H4 (cell line): ENCODE results near the gene LUC7L. TPM values are rescaled to one million over a fixed set of nuclear protein-coding genes. Genes with fewer than 3 reads are reported as not detected.
"Not testable (repeated sequence)": the region's sequence is repeated elsewhere in the genome, so short reads cannot be mapped to it uniquely, and the experiment has no call there.

ENCODE experiments used
- DNase-seq: peaks from one replicate; pipeline ENCODE4 v3.0.0-alpha.2; 2015; ENCODE audit warnings: low spot score
- total RNA-seq: library from RNA; depleted of rRNA; stranded (reverse); fragments of >200 nt; shearing (Covaris generic); gene quantifications from 2 replicates; pipeline ENCODE4 v1.2.3, GENCODE V29; 2014

Gene LUC7L
- total RNA-seq, 1 experiment from 2014 or later, result 39.6 TPM

DNA sequence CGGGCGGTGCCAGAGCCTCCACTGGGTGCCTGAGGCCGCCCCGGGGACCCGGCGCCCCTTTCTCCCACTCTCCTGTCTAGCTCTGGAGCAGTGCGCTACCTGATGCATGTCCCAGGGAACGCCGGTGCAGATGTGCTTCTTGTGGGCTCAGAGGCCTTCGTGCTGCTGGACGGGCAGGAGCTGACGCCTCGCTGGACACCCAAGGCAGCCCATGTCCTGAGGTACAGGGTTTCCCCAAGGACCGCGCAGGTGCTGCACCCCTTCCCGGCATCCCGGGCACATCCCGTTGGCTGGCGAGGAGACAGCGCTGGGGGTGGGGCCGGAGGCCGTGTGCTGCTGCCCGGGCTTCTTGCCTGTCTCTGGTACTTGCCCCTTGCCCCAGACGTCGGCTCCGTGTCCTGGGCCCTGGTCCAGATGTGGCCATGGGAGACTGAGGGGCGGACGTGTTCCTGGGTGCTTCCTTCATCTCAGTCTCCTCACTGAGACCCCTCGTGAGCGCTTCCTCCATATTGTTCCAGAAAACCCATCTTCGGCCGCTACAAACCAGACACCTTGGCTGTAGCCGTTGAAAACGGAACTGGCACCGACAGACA is 34.0 kb upstream of the LUC7L start:
- DNase-seq, result no peak

GRCh38 chr16:262121-262745 is 33.0 kb upstream of the LUC7L start:
- no peak for DNase-seq

DNA sequence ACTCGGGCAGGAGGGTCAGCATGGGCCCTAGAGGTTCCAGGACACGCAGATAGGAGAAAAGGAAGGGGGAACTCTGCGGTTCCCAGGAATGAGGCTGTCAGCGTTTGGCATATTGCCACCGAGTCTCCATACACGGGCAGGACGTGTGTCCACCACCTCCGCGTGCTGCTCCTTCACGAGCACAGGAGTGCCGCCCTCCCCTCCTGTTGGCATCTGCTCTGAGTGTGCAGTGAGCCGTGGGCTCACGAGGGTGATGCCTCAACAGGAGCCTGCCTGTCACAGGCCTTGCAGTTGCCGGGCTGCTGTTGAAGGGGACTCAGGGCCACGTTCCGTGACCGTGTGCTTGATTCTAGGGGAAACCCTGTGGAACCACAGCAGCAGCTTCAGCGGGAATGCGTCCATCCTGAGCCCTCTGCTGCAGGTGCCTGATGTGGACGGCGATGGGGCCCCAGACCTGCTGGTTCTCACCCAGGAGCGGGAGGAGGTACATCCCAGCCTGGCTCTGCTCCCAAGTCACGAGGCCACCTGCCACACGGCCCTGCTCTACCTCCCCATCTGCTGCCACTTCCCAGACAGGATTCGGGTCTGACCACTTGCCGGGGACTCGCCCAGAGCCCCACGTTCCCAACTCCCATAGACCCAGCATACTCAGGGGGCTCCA is 31.9 kb upstream of the LUC7L start:
- no peak for DNase-seq

- DNase-seq, result no peak
These were observed 31.1 kb upstream of the LUC7L start for GRCh38 chr16:260326-260725.

GRCh38 chr16:259814-260253 is 30.6 kb upstream of the LUC7L start:
- DNase-seq, result no peak

DNA sequence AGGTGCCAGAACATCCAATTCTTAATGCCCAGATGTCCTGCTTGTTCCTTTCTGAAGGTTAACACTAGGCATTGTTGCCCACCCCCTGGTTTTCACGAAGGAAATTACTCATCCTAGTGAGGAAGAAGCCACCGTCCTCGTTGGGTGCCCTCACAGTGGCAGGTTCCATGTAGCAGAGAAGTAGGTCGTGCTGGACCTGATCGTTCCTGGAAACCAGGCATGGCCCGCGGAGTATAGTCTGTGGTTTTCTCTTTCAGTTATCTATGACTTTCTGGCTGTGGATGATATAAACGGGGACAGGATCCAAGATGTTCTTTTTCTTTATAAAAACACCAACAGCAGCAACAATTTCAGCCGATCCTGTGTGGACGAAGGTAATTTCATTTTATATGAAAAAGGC is 30.0 kb upstream of the LUC7L start:
- DNase-seq, result no peak

DNA sequence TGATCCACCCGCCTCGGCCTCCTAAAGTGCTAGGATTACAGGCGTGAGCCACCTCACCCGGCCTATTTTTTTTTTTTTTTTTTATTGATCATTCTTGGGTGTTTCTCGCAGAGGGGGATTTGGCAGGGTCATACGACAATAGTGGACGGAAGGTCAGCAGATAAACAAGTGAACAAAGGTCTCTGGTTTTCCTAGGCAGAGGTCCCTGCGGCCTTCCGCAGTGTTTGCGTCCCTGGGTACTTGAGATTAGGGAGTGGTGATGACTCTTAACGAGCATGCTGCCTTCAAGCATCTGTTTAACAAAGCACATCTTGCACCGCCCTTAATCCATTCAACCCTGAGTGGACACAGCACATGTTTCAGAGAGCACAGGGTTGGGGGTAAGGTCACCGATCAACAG is 28.8 kb upstream of the LUC7L start:
- DNase-seq, result not testable (repeated sequence)

GRCh38 chr16:255183-255582 is 25.9 kb upstream of the LUC7L start:
- DNase-seq, result no peak

- no peak for DNase-seq
These were observed 25.2 kb upstream of the LUC7L start for GRCh38 chr16:254461-254860.

DNA sequence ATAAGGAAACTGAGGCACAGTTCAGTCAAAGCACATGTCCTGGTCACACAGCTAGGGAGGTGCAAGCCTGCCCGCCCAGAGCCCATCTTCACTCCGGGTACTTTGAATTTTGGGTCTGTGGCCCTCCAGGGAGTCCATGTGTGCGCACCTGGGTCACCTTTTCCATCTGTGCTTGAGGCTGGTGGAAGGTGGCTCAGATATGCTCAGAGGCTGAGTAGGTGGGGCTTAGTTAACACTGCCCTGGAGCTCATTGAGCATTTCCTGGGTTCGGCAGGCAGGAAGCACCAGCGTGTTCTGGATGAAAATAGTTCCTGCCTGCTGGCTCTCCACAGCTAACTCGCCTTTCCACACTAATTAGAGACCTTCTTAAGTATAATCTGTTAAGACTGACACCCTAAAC is 24.6 kb upstream of the LUC7L start:
- no peak for DNase-seq

DNA sequence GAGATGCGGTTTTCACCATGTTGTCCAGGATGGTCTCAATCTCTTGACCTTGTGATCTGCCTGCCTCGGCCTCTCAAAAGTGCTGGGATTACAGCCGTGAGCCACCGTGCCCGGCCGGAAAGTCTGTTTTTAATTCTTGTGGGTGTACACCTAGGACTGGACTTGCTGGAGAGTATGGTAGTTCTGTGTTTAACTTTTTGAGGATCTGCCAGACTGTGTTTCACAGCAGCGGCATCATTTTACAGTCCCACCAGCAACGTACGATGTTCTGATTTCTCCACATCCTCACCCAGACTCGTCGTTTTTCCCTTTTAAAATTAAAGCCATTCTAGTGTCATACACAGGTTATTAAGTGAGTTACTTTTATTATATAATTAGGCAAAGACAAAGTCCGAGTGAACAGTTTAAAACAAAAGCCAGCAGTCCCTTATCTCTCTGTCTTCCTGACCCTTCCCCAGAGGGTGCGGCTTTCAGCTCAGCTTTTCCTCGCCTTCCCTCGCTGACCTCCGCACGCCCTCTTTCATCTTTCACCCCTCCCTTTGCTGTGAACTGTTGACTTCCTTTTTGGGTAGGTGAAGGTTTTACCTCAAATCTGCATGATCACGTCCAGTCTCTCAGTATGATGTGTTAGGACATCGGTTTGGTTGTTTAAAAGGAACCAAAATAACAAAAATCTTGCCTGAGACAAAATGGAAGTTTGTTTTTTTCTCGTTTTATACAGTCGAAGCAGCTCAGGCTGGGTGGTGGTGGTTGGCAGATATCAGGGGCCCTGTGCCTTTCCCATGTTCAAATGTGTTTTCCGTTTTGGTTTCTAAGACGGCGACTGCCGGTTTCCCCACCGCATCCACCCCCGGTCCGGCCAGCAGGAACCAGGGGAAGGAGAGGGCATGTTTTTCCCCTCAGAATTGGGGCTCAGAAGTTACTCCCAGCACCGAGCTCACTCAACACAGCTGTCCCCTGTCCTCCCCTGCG is 23.4 kb upstream of the LUC7L start:
- DNase-seq, result no peak

GRCh38 chr16:249431-249830 is 20.2 kb upstream of the LUC7L start:
- no peak for DNase-seq

DNA sequence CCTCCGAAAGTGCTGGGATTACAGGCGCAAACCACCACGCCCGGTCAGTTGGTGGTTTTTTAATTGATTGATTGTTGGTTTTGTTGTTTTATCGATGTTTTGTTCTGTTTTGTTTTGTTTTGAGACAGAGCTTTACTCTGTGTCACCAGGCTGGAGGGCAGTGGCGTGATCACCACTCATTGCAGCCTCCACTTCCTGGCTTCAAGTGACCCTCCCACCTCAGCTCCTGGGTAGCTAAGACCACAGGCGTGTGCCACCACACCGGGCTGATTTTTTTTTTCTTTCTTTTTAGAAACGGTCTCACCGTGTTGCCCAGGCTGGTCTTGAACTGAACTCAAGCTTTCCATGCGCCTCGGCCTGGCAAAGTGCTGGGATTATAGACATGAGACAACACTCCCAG is 17.8 kb upstream of the LUC7L start:
- DNase-seq, result no peak

DNA sequence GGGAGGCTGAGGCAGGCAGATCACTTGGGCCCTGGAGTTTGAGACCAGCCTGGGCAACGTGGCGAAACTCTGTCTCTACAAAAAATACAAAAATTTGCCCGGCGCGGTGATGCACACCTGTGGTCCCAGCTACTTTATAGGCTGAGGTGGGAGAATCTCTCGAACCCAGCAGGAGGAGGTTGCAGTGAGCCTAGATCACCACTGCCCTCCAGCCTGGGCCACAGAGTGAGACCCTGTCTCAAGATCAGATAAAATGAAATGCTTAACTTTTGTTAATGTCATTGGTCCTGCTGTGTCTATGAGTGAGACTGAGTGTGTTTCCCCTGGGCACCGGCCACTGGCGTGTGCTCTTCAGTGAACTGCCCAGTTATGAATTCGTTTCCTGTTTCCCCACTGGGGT is 15.9 kb upstream of the LUC7L start:
- no peak for DNase-seq

GRCh38 chr16:243348-243747 is 14.1 kb upstream of the LUC7L start:
- DNase-seq, result no peak

DNA sequence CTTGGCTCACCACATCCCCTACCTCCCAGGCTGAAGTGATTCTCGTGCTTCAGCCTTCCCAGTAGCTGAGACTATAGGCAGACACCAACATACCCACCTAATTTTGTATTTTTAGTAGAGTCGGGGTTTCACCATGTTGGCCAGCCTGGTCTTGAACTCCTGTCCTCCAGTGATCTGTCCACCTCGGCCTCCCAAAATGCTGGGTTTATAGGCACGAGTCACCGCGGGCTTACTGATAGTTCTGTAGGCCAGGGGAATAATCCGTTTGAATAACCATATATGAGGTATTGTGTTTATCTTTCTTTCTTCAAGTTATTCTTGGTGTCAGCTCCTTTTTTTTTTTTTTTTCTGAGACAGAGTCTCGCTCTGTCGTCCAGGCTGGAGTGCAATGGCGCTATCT is 13.0 kb upstream of the LUC7L start:
- DNase-seq, result no peak

DNA sequence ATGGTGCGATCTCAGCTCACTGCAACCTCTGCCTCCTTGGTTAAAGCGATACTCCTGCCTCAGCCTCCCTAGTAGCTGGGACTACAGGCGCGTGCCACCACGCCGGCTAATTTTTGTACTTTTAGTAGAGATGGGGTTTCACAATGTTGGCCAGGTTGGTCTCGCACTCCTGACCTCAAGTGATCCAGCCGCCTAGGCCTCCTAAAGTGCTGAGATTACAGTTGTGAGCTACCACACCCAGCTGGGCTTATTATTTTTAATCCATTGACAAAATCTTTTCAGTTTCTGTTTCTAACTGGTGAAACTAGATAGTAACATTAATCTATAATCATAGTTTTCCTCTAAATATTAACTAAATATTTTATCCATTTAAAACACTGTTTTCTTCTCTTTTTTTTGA is 11.3 kb upstream of the LUC7L start:
- no peak for DNase-seq

GRCh38 chr16:239948-240277 is 10.7 kb upstream of the LUC7L start:
- no peak for DNase-seq

GRCh38 chr16:234468-235305 is 5.4 kb upstream of the LUC7L start, which contains the start of gene FAM234A:
TSS of gene FAM234A (plus strand) at chr16:234821. CDS start at chr16:254414, 19,593 bp downstream.
- DNase-seq, result peak; percentile 87

- no peak for DNase-seq
These were observed 1.7 kb upstream of the LUC7L start for GRCh38 chr16:230949-231348.

DNA sequence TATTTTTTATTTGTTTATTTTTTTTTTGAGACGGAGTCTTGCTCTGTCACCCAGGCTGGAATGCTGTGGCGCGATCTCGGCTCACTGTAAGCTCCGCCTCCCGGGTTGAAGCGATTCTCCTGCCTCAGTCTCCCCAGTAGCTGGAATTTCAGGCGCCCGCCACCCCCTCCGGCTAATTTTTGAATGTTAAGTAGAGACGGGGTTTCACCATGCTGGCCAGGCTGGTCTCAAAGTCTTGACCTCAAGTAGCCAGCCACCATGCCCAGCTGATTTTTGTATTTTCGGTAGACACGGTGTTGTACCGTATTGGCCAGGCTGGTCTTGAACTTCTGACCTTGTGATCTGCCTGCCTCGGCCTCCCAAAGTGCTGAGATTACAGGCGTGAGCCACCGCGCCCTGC is 1.1 kb upstream of the LUC7L start:
- DNase-seq, result not testable (repeated sequence)
